Measurements from ENCODE around the gene KMT5C. TPM values are rescaled to one million over a fixed set of nuclear protein-coding genes. Genes with fewer than 3 reads are reported as not detected.

Gene KMT5C
- total and polyA plus RNA-seq, 5 donors, result 6.3 to 9.8 (median 7.7) TPM

- Histone ChIP-seq H3K27ac (ENCODE audit: low read length) (no peak overlapping the region), H3K9me3 (ENCODE audit: control insufficient read depth, low read length) (no peaks in the 10 kb centered on the region), H3K4me1 (ENCODE audit: control insufficient read depth, insufficient read depth, low read length) (peaks cover 12% of the 10 kb centered on the region), H3K27me3 (ENCODE audit: control insufficient read depth, insufficient read depth) (no peaks in the 10 kb centered on the region), H3K4me3 (ENCODE audit: low read length) (no peak overlapping the region)
- intact Hi-C loops (cut with DNase I), result no loop called here
- DNase-seq, result peak in 1 of 3 donors; percentile 31
- 66% methylated on average over 7 of the region's 7 CpGs for WGBS
- no peak for ATAC-seq
These were observed 50.8 kb downstream of the KMT5C start for GRCh38 chr19:55390461-55390880.

GRCh38 chr19:55391191-55391670 lies 51.6 kb downstream of the KMT5C start:
- Histone ChIP-seq H3K9me3 (ENCODE audit: control insufficient read depth, low read length) (no peaks in the 10 kb centered on the region), H3K27ac (ENCODE audit: low read length) (no peak overlapping the region), H3K27me3 (ENCODE audit: control insufficient read depth, insufficient read depth) (no peaks in the 10 kb centered on the region), H3K4me1 (ENCODE audit: control insufficient read depth, insufficient read depth, low read length) (peaks cover 12% of the 10 kb centered on the region), H3K4me3 (ENCODE audit: low read length) (no peak overlapping the region)
- DNase-seq, result peak; percentile 28 to 63 (median 42)
- peak in 1 of 2 donors; percentile 5 for ATAC-seq
- 74% methylated on average over 12 of the region's 12 CpGs for WGBS
- intact Hi-C loops (cut with DNase I), result no loop called here

DNA sequence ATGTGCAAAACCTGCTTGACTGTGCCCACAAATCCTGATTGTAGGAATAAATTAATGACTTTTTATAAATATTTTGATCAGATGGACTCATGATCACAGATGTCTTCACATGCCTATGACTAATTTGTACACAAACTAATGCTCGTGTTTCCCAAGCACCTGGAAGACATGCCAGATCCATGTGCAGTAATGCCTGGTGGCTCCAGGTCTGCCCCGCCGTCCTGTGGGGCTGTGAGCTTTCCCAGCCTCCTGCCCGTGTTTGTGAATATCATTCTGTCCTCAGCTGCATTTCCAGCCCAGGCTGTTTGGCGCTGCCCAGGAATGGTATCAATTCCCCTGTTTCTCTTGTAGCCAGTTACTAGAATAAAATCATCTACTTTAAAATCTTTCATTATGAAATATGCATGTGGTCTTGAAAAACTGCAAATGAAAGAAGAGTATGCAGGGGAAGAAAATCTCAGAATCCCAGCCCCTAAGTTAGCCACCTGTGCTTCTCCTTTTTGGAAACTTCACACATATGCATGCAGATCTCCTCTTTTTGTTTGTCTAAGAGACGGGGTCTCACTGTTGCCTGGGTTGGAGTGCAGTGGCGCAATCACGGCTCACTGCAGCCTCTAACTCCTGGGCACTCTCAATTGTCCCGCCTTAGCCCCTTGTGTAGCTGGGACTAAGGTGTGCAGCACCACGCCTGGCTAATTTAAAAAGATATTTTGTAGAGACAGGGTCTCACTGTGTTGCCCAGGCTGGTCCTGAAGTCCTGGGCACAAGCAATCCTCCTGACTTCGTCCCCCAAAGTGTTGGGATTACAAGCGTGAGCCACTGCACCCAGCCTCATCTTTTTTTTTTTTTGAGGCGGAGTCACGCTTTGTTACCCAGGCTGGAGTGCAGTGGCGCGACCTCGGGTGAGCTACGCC lies 52.3 kb downstream of the KMT5C start:
- ATAC-seq (no peak), DNase-seq (peak in 1 of 3 donors; percentile 14)
- Histone ChIP-seq H3K27ac (ENCODE audit: low read length) (no peak overlapping the region), H3K4me1 (ENCODE audit: control insufficient read depth, insufficient read depth, low read length) (peaks cover 12% of the 10 kb centered on the region), H3K27me3 (ENCODE audit: control insufficient read depth, insufficient read depth) (no peaks in the 10 kb centered on the region), H3K4me3 (ENCODE audit: low read length) (no peak overlapping the region), H3K9me3 (ENCODE audit: control insufficient read depth, low read length) (no peaks in the 10 kb centered on the region)
- intact Hi-C loops (cut with DNase I), result no loop called here
- 81% methylated on average over 18 of the region's 18 CpGs for WGBS

DNA sequence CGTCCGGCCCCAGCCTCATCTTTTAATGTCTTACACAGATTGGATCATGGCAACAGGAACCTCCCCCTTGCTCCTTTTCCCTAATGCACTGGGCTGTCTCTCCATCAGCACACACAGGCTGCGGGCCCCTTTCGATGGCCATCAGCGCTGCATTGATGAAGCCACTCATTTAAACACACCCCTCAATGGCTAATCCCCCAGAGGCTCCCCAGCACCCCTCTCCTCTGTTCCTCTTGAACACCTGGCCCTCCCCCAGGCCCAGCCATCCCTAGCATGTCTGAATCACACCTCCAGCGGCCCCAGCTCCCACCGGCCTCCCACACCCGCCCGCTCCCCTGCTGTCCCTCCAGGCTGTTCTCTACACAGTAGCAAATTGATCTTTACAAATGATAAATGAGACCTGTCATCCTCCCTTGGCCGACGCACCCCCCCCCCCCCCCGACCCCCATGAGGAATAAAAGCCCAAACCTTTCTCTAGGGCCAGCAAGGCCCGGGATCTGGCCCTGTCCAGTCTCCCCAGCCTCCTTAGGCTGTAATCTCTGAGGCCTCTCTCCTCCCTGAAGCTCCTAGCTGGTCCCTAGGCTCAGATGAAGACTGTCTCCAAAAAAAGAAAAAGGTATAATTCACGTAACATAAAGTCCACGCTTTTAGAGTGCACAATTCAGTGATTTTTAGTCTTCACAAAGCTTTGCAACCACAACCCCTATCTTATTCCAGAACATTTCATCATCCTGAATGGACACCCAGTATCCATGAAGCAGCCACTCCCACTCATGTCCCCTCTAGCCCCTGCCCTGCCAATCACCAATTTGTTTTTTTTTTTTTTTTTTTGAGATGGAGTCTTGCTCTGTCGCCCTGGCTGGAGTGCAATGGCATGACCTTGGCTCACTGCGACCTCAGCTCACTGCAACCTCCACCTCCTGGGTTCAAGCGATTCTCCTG lies 53.4 kb downstream of the KMT5C start:
- intact Hi-C loops (cut with DNase I), result no loop called here
- peaks cover 5% of the 10 kb centered on the region for H3K4me1 ChIP-seq (ENCODE audit: control insufficient read depth, insufficient read depth, low read length)

More for the DNA sequence above, 53.4 kb downstream of the KMT5C start:
- no peak for ATAC-seq
- WGBS, result 70% methylated on average over 18 of the region's 18 CpGs
- no peak overlapping the region for H3K4me3 ChIP-seq (ENCODE audit: low read length)
- peak in 1 of 3 donors; percentile 38 for DNase-seq
- no peak overlapping the region for H3K27ac ChIP-seq (ENCODE audit: low read length)
- no peaks in the 10 kb centered on the region for H3K27me3 ChIP-seq (ENCODE audit: control insufficient read depth, insufficient read depth)
- H3K9me3 ChIP-seq (ENCODE audit: control insufficient read depth, low read length), result no peaks in the 10 kb centered on the region

Other genes with a start within 250 kb of the KMT5C start
- gene PPP1R12C, start 222.2 kb upstream of the KMT5C start, total RNA-seq, result 100 to 1,000 TPM; 125 to 244 (median 147) TPM
- gene PPP1R12C, start 222.2 kb upstream of the KMT5C start, polyA plus RNA-seq, result 221 TPM
- gene TNNT1, start 190.7 kb upstream of the KMT5C start, total RNA-seq, result 10 to 100 TPM in 3 of 4 donors, 1 to 10 TPM in 1; 8.0 to 25.3 (median 14.7) TPM
- 34.8 TPM for gene TNNT1, start 190.7 kb upstream of the KMT5C start, polyA plus RNA-seq
- gene TNNI3, start 182.1 kb upstream of the KMT5C start, total RNA-seq, result 1,000 to 10,000 TPM; 1,638 to 3,997 (median 2,736) TPM
- 8,501 TPM for gene TNNI3, start 182.1 kb upstream of the KMT5C start, polyA plus RNA-seq
- gene DNAAF3, start 173.3 kb upstream of the KMT5C start, total RNA-seq, result 1 to 10 TPM in 3 of 4 donors, under 1 TPM in 1; 0.56 to 1.6 (median 1.3) TPM
- gene DNAAF3, start 173.3 kb upstream of the KMT5C start, polyA plus RNA-seq, result 2.9 TPM
- 1 to 10 TPM in 1 of 4 donors, not detected in 3; 1.3 TPM for gene SYT5, start 159.6 kb upstream of the KMT5C start, total RNA-seq
- 0.09 TPM for gene SYT5, start 159.6 kb upstream of the KMT5C start, polyA plus RNA-seq
- gene PTPRH, start 130.4 kb upstream of the KMT5C start, total RNA-seq, result 1 to 10 TPM in 2 of 4 donors, under 1 TPM in 2; 0.14 to 3.1 (median 0.75) TPM
- gene PTPRH, start 130.4 kb upstream of the KMT5C start, polyA plus RNA-seq, result 0.72 TPM
- 1 to 10 TPM in 3 of 4 donors, under 1 TPM in 1; 0.80 to 2.1 (median 1.3) TPM for gene TMEM86B, start 111.1 kb upstream of the KMT5C start, total RNA-seq
- 1.6 TPM for gene TMEM86B, start 111.1 kb upstream of the KMT5C start, polyA plus RNA-seq
- gene PPP6R1, start 80.9 kb upstream of the KMT5C start, total RNA-seq, result 10 to 100 TPM; 39.3 to 43.5 (median 41.4) TPM
- gene PPP6R1, start 80.9 kb upstream of the KMT5C start, polyA plus RNA-seq, result 31.7 TPM
- 10 to 100 TPM; 27.7 to 35.1 (median 31.3) TPM for gene HSPBP1, start 59.8 kb upstream of the KMT5C start, total RNA-seq
- gene HSPBP1, start 59.8 kb upstream of the KMT5C start, polyA plus RNA-seq, result 48.0 TPM
- gene BRSK1, start 55.9 kb upstream of the KMT5C start, total RNA-seq, result 10 to 100 TPM; 17.2 to 20.5 (median 19.5) TPM
- 11.9 TPM for gene BRSK1, start 55.9 kb upstream of the KMT5C start, polyA plus RNA-seq
- gene TMEM150B, start 14.5 kb upstream of the KMT5C start, total RNA-seq, result 1 to 10 TPM; 2.0 to 2.4 (median 2.2) TPM
- 0.68 TPM for gene TMEM150B, start 14.5 kb upstream of the KMT5C start, polyA plus RNA-seq
- not detected for gene COX6B2, start 14.8 kb downstream of the KMT5C start, total RNA-seq
- gene COX6B2, start 14.8 kb downstream of the KMT5C start, polyA plus RNA-seq, result not detected
- gene GARIN5B, start 23.4 kb downstream of the KMT5C start, total RNA-seq, result not detected
- gene GARIN5B, start 23.4 kb downstream of the KMT5C start, polyA plus RNA-seq, result not detected
- gene IL11, start 30.6 kb downstream of the KMT5C start, total RNA-seq, result not detected
- not detected for gene IL11, start 30.6 kb downstream of the KMT5C start, polyA plus RNA-seq
- gene TMEM190, start 37.0 kb downstream of the KMT5C start, total RNA-seq, result not detected
- gene TMEM190, start 37.0 kb downstream of the KMT5C start, polyA plus RNA-seq, result not detected
- gene TMEM238, start 44.4 kb downstream of the KMT5C start, total RNA-seq, result 1 to 10 TPM in 1 of 4 donors, under 1 TPM in 3; 0.47 to 1.2 (median 0.56) TPM
- gene TMEM238, start 44.4 kb downstream of the KMT5C start, polyA plus RNA-seq, result 0.14 TPM
- gene RPL28, start 46.1 kb downstream of the KMT5C start, total RNA-seq, result 1,000 to 10,000 TPM in 1 of 4 donors, 100 to 1,000 TPM in 3; 656 to 1,015 (median 735) TPM
- gene RPL28, start 46.1 kb downstream of the KMT5C start, polyA plus RNA-seq, result 806 TPM
- 10 to 100 TPM; 21.0 to 32.7 (median 27.8) TPM for gene UBE2S, start 67.9 kb downstream of the KMT5C start, total RNA-seq
- 12.2 TPM for gene UBE2S, start 67.9 kb downstream of the KMT5C start, polyA plus RNA-seq
- gene SHISA7, start 103.4 kb downstream of the KMT5C start, total RNA-seq, result not detected
- 0.05 TPM for gene SHISA7, start 103.4 kb downstream of the KMT5C start, polyA plus RNA-seq
- gene ISOC2, start 121.8 kb downstream of the KMT5C start, total RNA-seq, result 10 to 100 TPM; 49.6 to 73.9 (median 62.0) TPM
- gene ISOC2, start 121.8 kb downstream of the KMT5C start, polyA plus RNA-seq, result 111 TPM
- not detected for gene C19orf85, start 124.9 kb downstream of the KMT5C start, total RNA-seq
- not detected for gene C19orf85, start 124.9 kb downstream of the KMT5C start, polyA plus RNA-seq
- 1 to 10 TPM; 5.6 to 8.1 (median 6.7) TPM for gene ZNF628, start 136.7 kb downstream of the KMT5C start, total RNA-seq
- gene ZNF628, start 136.7 kb downstream of the KMT5C start, polyA plus RNA-seq, result 7.7 TPM
- gene NAT14, start 145.3 kb downstream of the KMT5C start, total RNA-seq, result 10 to 100 TPM; 13.6 to 20.8 (median 15.0) TPM
- gene NAT14, start 145.3 kb downstream of the KMT5C start, polyA plus RNA-seq, result 15.8 TPM
- gene SSC5D, start 148.6 kb downstream of the KMT5C start, total RNA-seq, result 10 to 100 TPM in 1 of 4 donors, 1 to 10 TPM in 3; 6.8 to 10.2 (median 8.1) TPM
- gene SSC5D, start 148.6 kb downstream of the KMT5C start, polyA plus RNA-seq, result 4.4 TPM
- 100 to 1,000 TPM; 205 to 239 (median 209) TPM for gene SBK2, start 197.3 kb downstream of the KMT5C start, total RNA-seq
- 228 TPM for gene SBK2, start 197.3 kb downstream of the KMT5C start, polyA plus RNA-seq
- gene SBK3, start 205.7 kb downstream of the KMT5C start, total RNA-seq, result 100 to 1,000 TPM in 2 of 4 donors, 10 to 100 TPM in 2; 80.3 to 211 (median 109) TPM
- 103 TPM for gene SBK3, start 205.7 kb downstream of the KMT5C start, polyA plus RNA-seq
- gene ZNF579, start 241.0 kb downstream of the KMT5C start, total RNA-seq, result 10 to 100 TPM; 12.4 to 15.5 (median 14.2) TPM
- gene ZNF579, start 241.0 kb downstream of the KMT5C start, polyA plus RNA-seq, result 10.2 TPM

All from right cardiac atrium (tissue), 5 donors.